Measurements from ENCODE around the gene CACNA1C. TPM values are rescaled to one million over a fixed set of nuclear protein-coding genes. Genes with fewer than 3 reads are reported as not detected.

The CACNA1C gene
- total and polyA plus RNA-seq, 2 donors from 2014 or later, result 1.6 to 17.4 TPM

GRCh38 chr12:2029851-2030250, 22.9 kb upstream of the CACNA1C start:
- no peak for FAIRE-seq

GRCh38 chr12:2032506-2032905, 20.3 kb upstream of the CACNA1C start:
- H3K27ac ChIP-seq (ENCODE audit: low read depth in 2 of 2, low read length in 2 of 2), result no peak overlapping the region
- no peak for TF ChIP-seq CTCF (IDR thresholded peaks at IDR 0.05; ENCODE audit: borderline replicate concordance, extremely low read depth, insufficient read depth)
- FAIRE-seq (no peak), DNase-seq (no peak)
- H3K9ac ChIP-seq (ENCODE audit: low read length in 3 of 3), result no peak overlapping the region
- H3K9me3 ChIP-seq (ENCODE audit: control insufficient read depth in 2 of 3, insufficient read depth in 1 of 3, low read length in 3 of 3), result no peaks in the 10 kb centered on the region
- H3K4me1 ChIP-seq (ENCODE audit: control insufficient read depth in 2 of 3, insufficient read depth in 2 of 3, low read depth in 1 of 3, low read length in 3 of 3), result peaks cover 0 to 8% (median 4%) of the 10 kb centered on the region in 3 donors
- no peak overlapping the region for H3K4me3 ChIP-seq (ENCODE audit: low read length in 3 of 3)
- intact Hi-C loops (cut with DNase I), result no loop called here
- no peaks in the 10 kb centered on the region for H3K36me3 ChIP-seq (ENCODE audit: control insufficient read depth in 2 of 3, insufficient read depth in 3 of 3, low read length in 3 of 3)
- no peaks in the 10 kb centered on the region for H3K27me3 ChIP-seq (ENCODE audit: control insufficient read depth, insufficient read depth, low read length)

More at GRCh38 chr12:2029851-2030250, 22.9 kb upstream of the CACNA1C start:
- intact Hi-C loops (cut with DNase I), result no loop called here
- Histone ChIP-seq H3K4me1 (ENCODE audit: control insufficient read depth in 2 of 3, insufficient read depth in 2 of 3, low read depth in 1 of 3, low read length in 3 of 3) (peaks cover 0 to 4% (median 0%) of the 10 kb centered on the region in 3 donors), H3K27me3 (ENCODE audit: control insufficient read depth, insufficient read depth, low read length) (no peaks in the 10 kb centered on the region), H3K36me3 (ENCODE audit: control insufficient read depth in 2 of 3, insufficient read depth in 3 of 3, low read length in 3 of 3) (no peaks in the 10 kb centered on the region), H3K9me3 (ENCODE audit: control insufficient read depth in 2 of 3, insufficient read depth in 1 of 3, low read length in 3 of 3) (no peaks in the 10 kb centered on the region), H3K9ac (ENCODE audit: low read length in 3 of 3) (no peak overlapping the region), H3K4me3 (ENCODE audit: low read length in 3 of 3) (no peak overlapping the region), H3K27ac (ENCODE audit: low read depth in 2 of 2, low read length in 2 of 2) (no peak overlapping the region)
- TF ChIP-seq CTCF (IDR thresholded peaks at IDR 0.05; ENCODE audit: borderline replicate concordance, extremely low read depth, insufficient read depth), result no peak
- no peak for DNase-seq

- Histone ChIP-seq H3K9me3 (ENCODE audit: control insufficient read depth in 2 of 3, insufficient read depth in 1 of 3, low read length in 3 of 3) (no peaks in the 10 kb centered on the region), H3K4me3 (ENCODE audit: low read length in 3 of 3) (peak overlapping the region; percentile 36 to 68 (median 52)), H3K4me1 (ENCODE audit: control insufficient read depth in 2 of 3, insufficient read depth in 2 of 3, low read depth in 1 of 3, low read length in 3 of 3) (peaks cover 0 to 8% (median 4%) of the 10 kb centered on the region in 3 donors), H3K27me3 (ENCODE audit: control insufficient read depth, insufficient read depth, low read length) (no peaks in the 10 kb centered on the region), H3K9ac (ENCODE audit: low read length in 3 of 3) (no peak overlapping the region), H3K36me3 (ENCODE audit: control insufficient read depth in 2 of 3, insufficient read depth in 3 of 3, low read length in 3 of 3) (no peaks in the 10 kb centered on the region), H3K27ac (ENCODE audit: low read depth in 2 of 2, low read length in 2 of 2) (no peak overlapping the region)
- FAIRE-seq, result no peak
- TF ChIP-seq CTCF (IDR thresholded peaks at IDR 0.05; ENCODE audit: borderline replicate concordance, extremely low read depth, insufficient read depth), result peak; percentile 89
- DNase-seq, result peak; percentile 86 to 95 (median 91)
- intact Hi-C loops (cut with DNase I), result no loop called here
Measured at GRCh38 chr12:2034633-2035430, 18.0 kb upstream of the CACNA1C start.
